HG03460 (cell line): ENCODE results near the gene EXOC2.
"Not testable (repeated sequence)": the region's sequence is repeated elsewhere in the genome, so short reads cannot be mapped to it uniquely, and the experiment has no call there.

Source experiments
- ATAC-seq: cut with Tn5 transposase; IDR thresholded peaks from one replicate; pipeline ENCODE4 v1.9.1; 2021; ENCODE audit not compliant: unreplicated experiment

Gene EXOC2

GRCh38 chr6:683742-684440, 9.0 kb downstream of the EXOC2 start:
- no peak for ATAC-seq

- ATAC-seq: no peak
Measured at GRCh38 chr6:680666-681340, 12.1 kb downstream of the EXOC2 start.

GRCh38 chr6:680251-680650, 12.7 kb downstream of the EXOC2 start:
- no peak for ATAC-seq

- ATAC-seq: no peak
Measured at GRCh38 chr6:679282-679681, 13.7 kb downstream of the EXOC2 start.

- ATAC-seq: no peak
Measured at GRCh38 chr6:678520-678919, 14.4 kb downstream of the EXOC2 start.

GRCh38 chr6:677919-678318, 15.0 kb downstream of the EXOC2 start:
- no peak for ATAC-seq

GRCh38 chr6:674956-675355, 18.0 kb downstream of the EXOC2 start:
- ATAC-seq: no peak

GRCh38 chr6:674406-674805, 18.5 kb downstream of the EXOC2 start:
- ATAC-seq: no peak

- ATAC-seq: no peak
Measured at GRCh38 chr6:667253-667927, 25.5 kb downstream of the EXOC2 start.

- no peak for ATAC-seq
Measured at GRCh38 chr6:665403-666267, 27.3 kb downstream of the EXOC2 start.

- ATAC-seq: not testable (repeated sequence)
Measured at GRCh38 chr6:663788-664187, 29.2 kb downstream of the EXOC2 start.

GRCh38 chr6:659716-660581, 33.0 kb downstream of the EXOC2 start:
- no peak for ATAC-seq

- no peak for ATAC-seq
Measured at GRCh38 chr6:658244-658643, 34.7 kb downstream of the EXOC2 start.

GRCh38 chr6:657743-658142, 35.2 kb downstream of the EXOC2 start:
- no peak for ATAC-seq

- no peak for ATAC-seq
Measured at GRCh38 chr6:656460-657252, 36.3 kb downstream of the EXOC2 start, which contains the start of gene HUS1B. Gene HUS1B, minus strand, starts transcription at chr6:657100. Its CDS starts 156 bp downstream, at chr6:656944.

GRCh38 chr6:654136-654535, 38.8 kb downstream of the EXOC2 start:
- ATAC-seq: no peak

- ATAC-seq: no peak
Measured at GRCh38 chr6:652865-653264, 40.1 kb downstream of the EXOC2 start.

- no peak for ATAC-seq
Measured at GRCh38 chr6:650098-650497, 42.8 kb downstream of the EXOC2 start.

GRCh38 chr6:642805-643204, 50.1 kb downstream of the EXOC2 start:
- ATAC-seq: no peak
